ENCODE data around the gene PDGFC.
"Not testable (repeated sequence)": the region's sequence is repeated elsewhere in the genome, so short reads cannot be mapped to it uniquely, and the experiment has no call there.

Gene PDGFC

GRCh38 chr4:156934259-156934635 is 37.4 kb downstream of the PDGFC start:
- Histone ChIP-seq H3F3A (ENCODE audit: insufficient read depth, low read length) (no peaks in the 10 kb centered on the region), H4K20me1 (ENCODE audit: insufficient read depth, low read length) (no peaks in the 10 kb centered on the region), H3K36me3 (replicated peaks; ENCODE audit: insufficient read depth, low read length) (no peaks in the 10 kb centered on the region), H3K9me3 (replicated peaks; ENCODE audit: insufficient read depth, low read length) (no peaks in the 10 kb centered on the region), H3K79me2 (ENCODE audit: low read length) (no peaks in the 10 kb centered on the region), H3K27me3 (replicated peaks; ENCODE audit: insufficient read depth, low read length) (no peaks in the 10 kb centered on the region), H2AFZ (ENCODE audit: low read length) (no peak overlapping the region), H3K9ac (ENCODE audit: low read length) (no peak overlapping the region), H3K4me2 (ENCODE audit: low read depth, low read length) (no peak overlapping the region), H3K4me1 (ENCODE audit: low read length) (no peaks in the 10 kb centered on the region), H3K9me2 (replicated peaks; ENCODE audit: insufficient read depth, low read length) (no peaks in the 10 kb centered on the region), H3K4me3 (ENCODE audit: low read length) (no peak overlapping the region), H3K27ac (ENCODE audit: low read length) (no peak overlapping the region)
- DNase-seq: no peak
- TF ChIP-seq EZH2 (optimal IDR thresholded peaks at IDR 0.05; ENCODE audit: low read depth, low read length) (no peak), EZH2phosphoT487 (IDR thresholded peaks at IDR 0.05; ENCODE audit: low read length) (no peak), CTCF (IDR thresholded peaks at IDR 0.05; ENCODE audit: low read length) (no peak)

GRCh38 chr4:156933633-156934258 is 37.9 kb downstream of the PDGFC start:
- H4K20me1 ChIP-seq (ENCODE audit: insufficient read depth, low read length): no peaks in the 10 kb centered on the region
- no peaks in the 10 kb centered on the region for H3K79me2 ChIP-seq (ENCODE audit: low read length)
- H3K36me3 ChIP-seq (replicated peaks; ENCODE audit: insufficient read depth, low read length): no peaks in the 10 kb centered on the region
- no peaks in the 10 kb centered on the region for H3K4me1 ChIP-seq (ENCODE audit: low read length)
- no peak overlapping the region for H3K9ac ChIP-seq (ENCODE audit: low read length)
- H3K9me3 ChIP-seq (replicated peaks; ENCODE audit: insufficient read depth, low read length): no peaks in the 10 kb centered on the region
- H2AFZ ChIP-seq (ENCODE audit: low read length): no peak overlapping the region
- DNase-seq: no peak
- H3F3A ChIP-seq (ENCODE audit: insufficient read depth, low read length): no peaks in the 10 kb centered on the region
- TF ChIP-seq EZH2phosphoT487 (IDR thresholded peaks at IDR 0.05; ENCODE audit: low read length): no peak
- no peak for TF ChIP-seq CTCF (IDR thresholded peaks at IDR 0.05; ENCODE audit: low read length)
- TF ChIP-seq EZH2 (optimal IDR thresholded peaks at IDR 0.05; ENCODE audit: low read depth, low read length): no peak
- H3K9me2 ChIP-seq (replicated peaks; ENCODE audit: insufficient read depth, low read length): no peaks in the 10 kb centered on the region
- H3K4me3 ChIP-seq (ENCODE audit: low read length): no peak overlapping the region
- H3K27me3 ChIP-seq (replicated peaks; ENCODE audit: insufficient read depth, low read length): no peaks in the 10 kb centered on the region
- H3K4me2 ChIP-seq (ENCODE audit: low read depth, low read length): no peak overlapping the region
- H3K27ac ChIP-seq (ENCODE audit: low read length): no peak overlapping the region

- not testable (repeated sequence) for H4K20me1 ChIP-seq (ENCODE audit: insufficient read depth, low read length); H2AFZ ChIP-seq (ENCODE audit: low read length); H3K9me2 ChIP-seq (replicated peaks; ENCODE audit: insufficient read depth, low read length); H3K27ac ChIP-seq (ENCODE audit: low read length); H3K36me3 ChIP-seq (replicated peaks; ENCODE audit: insufficient read depth, low read length); H3K4me2 ChIP-seq (ENCODE audit: low read depth, low read length); H3K4me3 ChIP-seq (ENCODE audit: low read length); DNase-seq; H3K4me1 ChIP-seq (ENCODE audit: low read length); H3K9ac ChIP-seq (ENCODE audit: low read length); H3K27me3 ChIP-seq (replicated peaks; ENCODE audit: insufficient read depth, low read length); H3K79me2 ChIP-seq (ENCODE audit: low read length); H3F3A ChIP-seq (ENCODE audit: insufficient read depth, low read length); H3K9me3 ChIP-seq (replicated peaks; ENCODE audit: insufficient read depth, low read length)
These were observed 39.2 kb downstream of the PDGFC start for GRCh38 chr4:156932360-156932759.

GRCh38 chr4:156931267-156931666 is 40.3 kb downstream of the PDGFC start:
- Histone ChIP-seq H3K9me2 (replicated peaks; ENCODE audit: insufficient read depth, low read length) (no peaks in the 10 kb centered on the region), H3K9ac (ENCODE audit: low read length) (no peak overlapping the region), H3K36me3 (replicated peaks; ENCODE audit: insufficient read depth, low read length) (no peaks in the 10 kb centered on the region), H3K79me2 (ENCODE audit: low read length) (no peaks in the 10 kb centered on the region), H3K27ac (ENCODE audit: low read length) (no peak overlapping the region), H3K27me3 (replicated peaks; ENCODE audit: insufficient read depth, low read length) (no peaks in the 10 kb centered on the region), H3K4me2 (ENCODE audit: low read depth, low read length) (no peak overlapping the region), H4K20me1 (ENCODE audit: insufficient read depth, low read length) (no peaks in the 10 kb centered on the region), H3K9me3 (replicated peaks; ENCODE audit: insufficient read depth, low read length) (no peaks in the 10 kb centered on the region), H3K4me1 (ENCODE audit: low read length) (no peaks in the 10 kb centered on the region), H3K4me3 (ENCODE audit: low read length) (no peak overlapping the region), H3F3A (ENCODE audit: insufficient read depth, low read length) (no peaks in the 10 kb centered on the region), H2AFZ (ENCODE audit: low read length) (no peak overlapping the region)
- TF ChIP-seq EZH2phosphoT487 (IDR thresholded peaks at IDR 0.05; ENCODE audit: low read length): no peak
- TF ChIP-seq EZH2 (optimal IDR thresholded peaks at IDR 0.05; ENCODE audit: low read depth, low read length): no peak
- DNase-seq: no peak

Measured in MM.1S (cell line).